H1 (cell line): Measurements from ENCODE around the gene GREB1. TPM values are rescaled to one million over a fixed set of nuclear protein-coding genes. Genes with fewer than 3 reads are reported as not detected.

ENCODE experiments used
- CTCF ChIA-PET: fragments of 300-600 bp; sonication (Branson Sonifier 250); formaldehyde crosslinking; loops from one replicate; lab custom pipeline; 2021; ENCODE audit not compliant: partially characterized antibody; lab: Charles Lee
- POLR2A ChIA-PET: fragments of 300-600 bp; sonication (Branson Sonifier 250); formaldehyde crosslinking; loops from one replicate; lab custom pipeline; 2021; ENCODE audit warnings: inconsistent platforms; ENCODE audit not compliant: partially characterized antibody; lab: Charles Lee
- DNase-seq, 2 experiments: peaks; one replicate each; pipeline versions ENCODE4 v3.0.0 to v3.0.0-alpha.2; 2010 to 2022; ENCODE audit warnings: low spot score in 2 of 2, low read depth in 1 of 2, mixed read lengths in 1 of 2
- FAIRE-seq: peaks from 2 replicates; lab custom pipeline; 2011; peaks lifted over from hg19 to GRCh38; lab: Jason Lieb, UNC
- H2AFZ ChIP-seq: 2 replicates; pipeline ENCODE4 v1.8.1; 2012; ENCODE audit warnings: low read length, inconsistent platforms
- H2AK5ac ChIP-seq: 2 replicates; pipeline ENCODE4 v1.6.1; 2013; ENCODE audit warnings: low read depth, low read length
- H2BK120ac ChIP-seq: replicated peaks from 2 replicates; pipeline ENCODE3; 2013; ENCODE audit warnings: low read depth, low read length, inconsistent platforms
- H2BK12ac ChIP-seq: 2 replicates; pipeline ENCODE4 v1.6.1; 2013; ENCODE audit warnings: low read depth, low read length
- H2BK15ac ChIP-seq: 2 replicates; pipeline ENCODE4 v1.6.1; 2013; ENCODE audit warnings: low read length
- H2BK20ac ChIP-seq: 2 replicates; pipeline ENCODE4 v1.6.1; 2013; ENCODE audit warnings: low read length
- H2BK5ac ChIP-seq: 2 replicates; pipeline ENCODE4 v1.6.1; 2013; ENCODE audit warnings: low read depth, low read length
- H3K14ac ChIP-seq: 2 replicates; pipeline ENCODE4 v1.6.1; 2013; ENCODE audit warnings: inconsistent platforms; ENCODE audit not compliant: insufficient read length
- H3K18ac ChIP-seq: 2 replicates; pipeline ENCODE4 v1.6.1; 2013; ENCODE audit warnings: low read length; ENCODE audit errors: extremely low read depth
- H3K23ac ChIP-seq: 2 replicates; pipeline ENCODE4 v1.6.1; 2013; ENCODE audit warnings: inconsistent platforms; ENCODE audit not compliant: insufficient read length
- H3K23me2 ChIP-seq: 2 replicates; pipeline ENCODE4 v1.6.1; 2013; ENCODE audit warnings: low read depth, low read length
- H3K27ac ChIP-seq: 2 replicates; pipeline ENCODE4 v1.6.1; 2011; ENCODE audit warnings: low read depth, low read length, inconsistent platforms
- H3K27me3 ChIP-seq, 4 experiments: replicated peaks in 1 of 4; 1 replicate in 1 of 4; 2 replicates in 3 of 4; pipeline versions ENCODE4 v1.6.1 to v1.8.1; 2011 to 2013; ENCODE audit warnings: low read length in 3 of 4, mild to moderate bottlenecking in 3 of 4, inconsistent platforms in 2 of 4, mixed read lengths in 2 of 4, moderate library complexity in 1 of 4; ENCODE audit not compliant: control insufficient read depth in 3 of 4, insufficient read depth in 3 of 4; ENCODE audit errors: extremely low read depth in 1 of 4
- H3K36me3 ChIP-seq, 4 experiments: 2 replicates each; pipeline versions ENCODE4 v1.6.1 to v1.8.1; 2011 to 2013; ENCODE audit warnings: mild to moderate bottlenecking in 4 of 4, low read length in 3 of 4, moderate library complexity in 2 of 4, control low read depth in 1 of 4, inconsistent platforms in 1 of 4; ENCODE audit not compliant: insufficient read depth in 4 of 4, control insufficient read depth in 2 of 4
- H3K4ac ChIP-seq: replicated peaks from 2 replicates; pipeline ENCODE3; 2013; ENCODE audit warnings: low read length, low read depth, mixed read lengths, inconsistent platforms; ENCODE audit not compliant: insufficient read length
- H3K4me1 ChIP-seq, 4 experiments: replicated peaks in 1 of 4; 1 replicate in 1 of 4; 2 replicates in 3 of 4; pipeline versions ENCODE4 v1.6.1 to v1.8.1; 2011 to 2013; ENCODE audit warnings: low read length in 3 of 4, inconsistent platforms in 2 of 4, mixed read lengths in 1 of 4; ENCODE audit not compliant: insufficient read depth in 4 of 4, control insufficient read depth in 3 of 4
- H3K4me2 ChIP-seq, 2 experiments: 2 replicates each; pipeline versions ENCODE4 v1.6.1 to v1.8.1; 2011 to 2013; ENCODE audit warnings: low read depth in 2 of 2, low read length in 2 of 2, control low read depth in 1 of 2, inconsistent platforms in 1 of 2, mild to moderate bottlenecking in 1 of 2; ENCODE audit not compliant: insufficient read depth in 1 of 2
- H3K4me3 ChIP-seq, 4 experiments: fragments of 200-600, 300-600 bp in 1 of 4; sonication (generic), shearing (Covaris generic), sonication (Bioruptor Twin) in 1 of 4; 2 replicates each; pipeline versions ENCODE4 v1.5.1 to v1.8.1; 2011 to 2016; ENCODE audit warnings: low read length in 4 of 4, low read depth in 3 of 4, control low read depth in 2 of 4, inconsistent platforms in 2 of 4, mild to moderate bottlenecking in 2 of 4, mixed read lengths in 1 of 4, moderate library complexity in 1 of 4; ENCODE audit not compliant: insufficient read depth in 2 of 4; ENCODE audit errors: extremely low read depth in 1 of 4
- H3K56ac ChIP-seq: replicated peaks from 2 replicates; pipeline ENCODE3; 2013; ENCODE audit warnings: low read depth, mild to moderate bottlenecking, mixed read lengths, low read length, inconsistent platforms; ENCODE audit not compliant: insufficient read length
- H3K79me1 ChIP-seq: 2 replicates; pipeline ENCODE4 v1.6.1; 2013; ENCODE audit warnings: low read depth, low read length, control low read depth
- H3K79me2 ChIP-seq, 2 experiments: 2 replicates each; pipeline versions ENCODE4 v1.6.1 to v1.8.1; 2012 to 2013; ENCODE audit warnings: low read length in 2 of 2, mild to moderate bottlenecking in 2 of 2, inconsistent platforms in 1 of 2; ENCODE audit not compliant: insufficient read depth in 2 of 2, control insufficient read depth in 1 of 2
- H3K9ac ChIP-seq, 4 experiments: replicated peaks in 1 of 4; 1 replicate in 1 of 4; 2 replicates in 3 of 4; pipeline versions ENCODE4 v1.6.1 to v1.8.1; 2011 to 2013; ENCODE audit warnings: low read depth in 3 of 4, low read length in 3 of 4, control low read depth in 2 of 4, mild to moderate bottlenecking in 2 of 4, moderate library complexity in 2 of 4, inconsistent platforms in 1 of 4; ENCODE audit errors: extremely low read depth in 1 of 4
- H3K9me3 ChIP-seq, 2 experiments: 2 replicates each; pipeline versions ENCODE4 v1.6.1 to v1.8.1; 2012 to 2013; ENCODE audit warnings: mild to moderate bottlenecking in 2 of 2, moderate library complexity in 2 of 2, control low read depth in 1 of 2, inconsistent platforms in 1 of 2, low read depth in 1 of 2, low read length in 1 of 2, mixed read lengths in 1 of 2; ENCODE audit not compliant: insufficient read depth in 2 of 2
- H4K20me1 ChIP-seq, 2 experiments: replicated peaks in 1 of 2; 2 replicates each; pipeline versions ENCODE3 to v1.8.1; 2011 to 2013; ENCODE audit warnings: inconsistent platforms in 2 of 2, low read length in 2 of 2, mild to moderate bottlenecking in 1 of 2; ENCODE audit not compliant: insufficient read depth in 2 of 2, control insufficient read depth in 1 of 2
- H4K5ac ChIP-seq: 2 replicates; pipeline ENCODE4 v1.6.1; 2013; ENCODE audit warnings: low read length, low read depth, mixed read lengths, inconsistent platforms; ENCODE audit not compliant: insufficient read length
- H4K8ac ChIP-seq: 2 replicates; pipeline ENCODE4 v1.8.0; 2013; ENCODE audit warnings: mild to moderate bottlenecking, moderate library complexity, low read length, inconsistent platforms; ENCODE audit not compliant: insufficient read depth; ENCODE audit errors: extremely low read depth
- H4K91ac ChIP-seq: replicated peaks from 2 replicates; pipeline ENCODE3; 2013; ENCODE audit warnings: low read length, mixed read lengths, inconsistent platforms; ENCODE audit not compliant: insufficient read length
- HDAC6 ChIP-seq: IDR thresholded peaks from one replicate; pipeline ENCODE4 v1.7.1; 2012; ENCODE audit warnings: low read depth, mild to moderate bottlenecking, inconsistent platforms, low read length, moderate library complexity
- JUND ChIP-seq: IDR thresholded peaks from 2 replicates; pipeline ENCODE4 v1.6.1; 2011; ENCODE audit warnings: mild to moderate bottlenecking, improper control_type of control experiment, low read length
- SAP30 ChIP-seq: fragments of 300-600 bp; sonication (generic); IDR thresholded peaks from 2 replicates; pipeline ENCODE4 v1.7.1; 2012; ENCODE audit warnings: low read length, moderate library complexity, mild to moderate bottlenecking, inconsistent platforms; ENCODE audit not compliant: insufficient read depth, insufficient replicate concordance
- TEAD4 ChIP-seq: IDR thresholded peaks from 2 replicates; pipeline ENCODE4 v1.6.1; 2012; ENCODE audit warnings: low read depth, low read length, inconsistent platforms, mixed read lengths
- WGBS, 2 experiments: shearing (Covaris generic) in 1 of 2; methylation state at CpG; one replicate each; pipeline versions ENCODE4 v1.1.6 to v1.1.7; 2013 to 2015; ENCODE audit warnings: low lambda C conversion rate in 2 of 2, mixed read lengths in 2 of 2, inconsistent platforms in 1 of 2, low coverage in 1 of 2, missing lambda C conversion rate in 1 of 2; ENCODE audit not compliant: insufficient replicate concordance in 2 of 2, insufficient coverage in 1 of 2, insufficient read length in 1 of 2; ENCODE audit errors: extremely low coverage in 1 of 2, missing lambda C conversion rate in 1 of 2; 5-methylcytosine and 5-hydroxymethylcytosine counted together
- polyA plus RNA-seq, 7 experiments: library from polyadenylated mRNA; depleted of rRNA in 3 of 7; stranded (reverse) in 5 of 7; unstranded in 2 of 7; fragments of >200 nt in 5 of 7; fragments of 200-250 nt in 2 of 7; gene quantifications; 1 replicate in 5 of 7; 2 replicates in 1 of 7; 4 replicates in 1 of 7; pipeline versions ENCODE4 v1.2.1 to v1.2.3, GENCODE V29; 2011 to 2013; ENCODE audit warnings: missing spikeins in 2 of 7, mixed read lengths in 2 of 7
- total RNA-seq: library from RNA; stranded (reverse); fragmentation: NEBNext Ultra II Directional; extraction: Animal tissue kit (Norgen Biotek cat#: 25700); gene quantifications from 2 replicates; pipeline ENCODE4 v1.2.1, GENCODE V29; 2021

Gene GREB1
- total and polyA plus RNA-seq, 2 of the 8 experiments (the other 6 are each of a cell fraction or from before 2014, with no cell fraction given): 7.9 to 43.4 TPM

DNA sequence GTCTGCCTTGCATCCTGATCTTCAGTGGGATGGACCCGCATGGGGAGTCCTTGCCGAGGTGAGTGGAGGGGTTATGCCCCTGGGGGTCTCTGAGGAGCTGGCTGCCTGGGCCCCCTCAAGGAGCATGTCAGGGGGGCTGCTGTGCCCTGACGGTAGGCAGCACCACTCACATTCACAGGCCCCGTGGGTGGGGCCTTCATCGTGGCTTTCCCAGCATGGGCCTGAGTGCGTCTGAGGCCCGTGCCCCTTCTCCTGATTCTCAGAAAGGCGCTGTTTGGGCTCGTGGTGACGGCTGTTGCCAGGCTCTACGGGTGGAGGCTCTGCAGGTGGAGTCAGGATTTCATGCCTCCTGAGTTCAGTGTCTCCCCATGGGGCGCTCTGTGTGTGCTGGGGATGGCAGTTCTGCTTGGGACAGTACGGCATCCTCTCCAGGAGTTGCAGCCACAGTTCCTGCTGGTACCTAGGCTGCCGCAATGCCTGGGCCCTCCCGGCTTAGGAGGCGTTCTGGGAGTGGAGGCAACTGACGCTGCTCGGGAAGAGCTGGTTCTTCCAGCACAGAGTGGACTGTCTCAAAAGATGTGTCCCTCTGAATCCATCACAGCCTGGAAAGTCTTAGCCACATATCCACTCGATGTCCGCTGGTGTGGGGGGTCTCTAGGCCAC lies 78.8 kb downstream of the GREB1 start:
- H3K79me2 ChIP-seq: no peaks in the 10 kb centered on the region
- no peak overlapping the region for H3K56ac ChIP-seq
- no peak overlapping the region for H2BK12ac ChIP-seq
- no peak for TF ChIP-seq SAP30
- no peak for TF ChIP-seq TEAD4
- TF ChIP-seq HDAC6: no peak
- no peak for TF ChIP-seq JUND
- H2BK5ac ChIP-seq: no peak overlapping the region
- ChIA-PET POLR2A (no interaction called here), CTCF (interaction anchor here (0.5 to 3.9 kb wide), 3 partner anchors 9 to 29 kb away, joined by 3 to 18 read pairs (median 5); no protein-coding TSS in a partner anchor)
- no peak overlapping the region for H4K8ac ChIP-seq
- no peak overlapping the region for H2BK120ac ChIP-seq
- H3K4ac ChIP-seq: no peak overlapping the region
- H4K20me1 ChIP-seq: peaks cover 0 to 7% of the 10 kb centered on the region in 2 experiments
- no peaks in the 10 kb centered on the region; the same call in 1 of the 2 replicates for H3K79me1 ChIP-seq
- H3K4me1 ChIP-seq: no peaks in the 10 kb centered on the region
- no peak overlapping the region for H2BK20ac ChIP-seq
- H4K5ac ChIP-seq: no peak overlapping the region
- H3K4me3 ChIP-seq: no peak overlapping the region
- no peaks in the 10 kb centered on the region for H3K27me3 ChIP-seq
- no peak overlapping the region for H3K14ac ChIP-seq
- no peak overlapping the region for H2BK15ac ChIP-seq
- no peak for DNase-seq
- H3K9ac ChIP-seq: no peak overlapping the region
- no peak overlapping the region for H3K23ac ChIP-seq
- no peak overlapping the region for H4K91ac ChIP-seq
- H2AFZ ChIP-seq: no peak overlapping the region
- 88% methylated on average over 19 of the region's 20 CpGs; no CpG with 5 or more reads in 1 of the 2 experiments for WGBS, 2 experiments
- H3K9me3 ChIP-seq: no peaks in the 10 kb centered on the region
- no peak overlapping the region for H3K4me2 ChIP-seq
- no peak overlapping the region for H2AK5ac ChIP-seq
- no peak for FAIRE-seq
- H3K18ac ChIP-seq: no peak overlapping the region
- no peaks in the 10 kb centered on the region for H3K23me2 ChIP-seq
- peaks cover 0 to 11% (median 6%) of the 10 kb centered on the region in 4 experiments; a peak in 3 of 8 replicates for H3K36me3 ChIP-seq
- no peak overlapping the region for H3K27ac ChIP-seq
